Effector CD8-positive, alpha-beta T cell (primary cell): Measurements from ENCODE around the gene HTRA1.

Source experiments
- DNase-seq: peaks from one replicate; lab custom pipeline; 2025; lab: John Stamatoyannopoulos, UW

HTRA1 gene

GRCh38 chr10:122554131-122555036 is 93.0 kb downstream of the HTRA1 start:
- no peak for DNase-seq

GRCh38 chr10:122555442-122555841 is 94.1 kb downstream of the HTRA1 start:
- DNase-seq = no peak

- DNase-seq = no peak
Observed at GRCh38 chr10:122557516-122557915, 96.2 kb downstream of the HTRA1 start.

GRCh38 chr10:122558452-122558851 is 97.1 kb downstream of the HTRA1 start:
- DNase-seq = no peak

- DNase-seq = no peak
Observed at GRCh38 chr10:122559228-122559627, 97.9 kb downstream of the HTRA1 start.

- DNase-seq = no peak
Observed at GRCh38 chr10:122560279-122560804, 99.0 kb downstream of the HTRA1 start, which contains the start of gene DMBT1. Gene DMBT1 (plus strand): TSS chr10:122560754. CDS start chr10:122560771, 17 bp downstream.

GRCh38 chr10:122561212-122561611 is 99.9 kb downstream of the HTRA1 start:
- DNase-seq = no peak

GRCh38 chr10:122561792-122562191 is 100.4 kb downstream of the HTRA1 start:
- DNase-seq = no peak
